Upper lobe of right lung (tissue), 1 donor: ENCODE measurements around the gene M6PR. TPM values are rescaled to one million over a fixed set of nuclear protein-coding genes. Genes with fewer than 3 reads are reported as not detected.

Source experiments
- ATAC-seq: fragments of 200-7000 bp; cut with Tn5 transposase; one replicate; pipeline ENCODE4 v1.9.1; 2020; ENCODE audit warnings: mild to moderate bottlenecking, moderate library complexity
- DNase-seq: peaks from one replicate; pipeline ENCODE4 v3.0.0-alpha.2; 2020
- H3K27ac ChIP-seq: fragments of 200-600 bp; one replicate; pipeline ENCODE4 v1.8.0; 2022
- H3K27me3 ChIP-seq: fragments of 200-600 bp; one replicate; pipeline ENCODE4 v1.8.0; 2022; ENCODE audit warnings: mild to moderate bottlenecking
- H3K36me3 ChIP-seq: fragments of 200-600 bp; one replicate; pipeline ENCODE4 v1.8.0; 2022
- H3K4me1 ChIP-seq: fragments of 200-600 bp; one replicate; pipeline ENCODE4 v1.8.0; 2022
- H3K4me3 ChIP-seq: fragments of 200-600 bp; one replicate; pipeline ENCODE4 v1.8.0; 2022; ENCODE audit warnings: mild to moderate bottlenecking
- H3K9me3 ChIP-seq: fragments of 200-600 bp; one replicate; pipeline ENCODE4 v1.8.0; 2022
- CTCF ChIP-seq: fragments of 200-600 bp; IDR thresholded peaks from one replicate; pipeline ENCODE4 v1.8.0; 2022; ENCODE audit warnings: antibody characterized with exemption
- intact Hi-C: fragments of 100-400 bp; cut with DNase I; formaldehyde crosslinking; loops from one replicate; pipeline ENCODE4 v1.11.0; 2022
- total RNA-seq: library from RNA; stranded (reverse); fragmentation: NEBNext Ultra II Directional; extraction: Animal tissue kit (Norgen Biotek cat#: 25700); gene quantifications from one replicate; pipeline ENCODE4 v1.2.1, GENCODE V29; 2021
- donor health status: DM: no; HTN: yes; CAD: no; lungs with severe emphysema.

The M6PR gene
- total RNA-seq, 1 donor from 2014 or later: 176 TPM

- Histone ChIP-seq H3K4me1 (no peaks in the 10 kb centered on the region), H3K27ac (no peak overlapping the region), H3K27me3 (no peaks in the 10 kb centered on the region), H3K4me3 (no peak overlapping the region), H3K36me3 (no peaks in the 10 kb centered on the region), H3K9me3 (no peaks in the 10 kb centered on the region)
- no peak for ATAC-seq
- DNase-seq: no peak
- no peak for TF ChIP-seq CTCF
- intact Hi-C loops: no loop called here
These were observed 49.6 kb downstream of the M6PR start for GRCh38 chr12:8899830-8900229.

- ATAC-seq: no peak
- Histone ChIP-seq H3K27ac (no peak overlapping the region), H3K4me3 (no peak overlapping the region), H3K27me3 (no peaks in the 10 kb centered on the region), H3K4me1 (no peaks in the 10 kb centered on the region), H3K36me3 (no peaks in the 10 kb centered on the region), H3K9me3 (no peaks in the 10 kb centered on the region)
- intact Hi-C loops: no loop called here
- TF ChIP-seq CTCF: no peak
- DNase-seq: no peak
These were observed 52.4 kb downstream of the M6PR start for GRCh38 chr12:8897081-8897480.

GRCh38 chr12:8894986-8895385, 54.5 kb downstream of the M6PR start:
- Histone ChIP-seq H3K9me3 (no peaks in the 10 kb centered on the region), H3K36me3 (no peaks in the 10 kb centered on the region), H3K4me3 (no peak overlapping the region), H3K4me1 (peaks cover 3% of the 10 kb centered on the region), H3K27me3 (no peaks in the 10 kb centered on the region), H3K27ac (no peak overlapping the region)
- TF ChIP-seq CTCF: no peak
- intact Hi-C loops: no loop called here
- DNase-seq (no peak), ATAC-seq (no peak)

GRCh38 chr12:8894378-8894777, 55.1 kb downstream of the M6PR start:
- ATAC-seq: no peak
- Histone ChIP-seq H3K9me3 (no peaks in the 10 kb centered on the region), H3K4me1 (peaks cover 3% of the 10 kb centered on the region), H3K4me3 (no peak overlapping the region), H3K27ac (no peak overlapping the region), H3K27me3 (no peaks in the 10 kb centered on the region), H3K36me3 (no peaks in the 10 kb centered on the region)
- intact Hi-C loops: no loop called here
- DNase-seq: no peak
- no peak for TF ChIP-seq CTCF

- intact Hi-C loops: no loop called here
- no peak for ATAC-seq
- Histone ChIP-seq H3K4me1 (peaks cover 3% of the 10 kb centered on the region), H3K9me3 (no peaks in the 10 kb centered on the region), H3K4me3 (no peak overlapping the region), H3K27me3 (no peaks in the 10 kb centered on the region), H3K27ac (no peak overlapping the region), H3K36me3 (no peaks in the 10 kb centered on the region)
- DNase-seq: no peak
- TF ChIP-seq CTCF: no peak
These were observed 57.5 kb downstream of the M6PR start for GRCh38 chr12:8891976-8892375.

Other genes with a start within 250 kb of the M6PR start
- not detected for gene A2ML1, start 127.0 kb downstream of the M6PR start, total RNA-seq
- gene PHC1, start 35.1 kb downstream of the M6PR start, total RNA-seq: 29.7 TPM
- gene KLRG1, start 39.9 kb upstream of the M6PR start, total RNA-seq: 3.3 TPM
- gene A2M, start 166.3 kb upstream of the M6PR start, total RNA-seq: 2,772 TPM